NOMO-1 (cell line): ENCODE measurements around the gene C20orf202.

ENCODE experiments used
- DNase-seq, 2 experiments: peaks; one replicate each; lab custom pipeline; 2025; ENCODE audit not compliant: unreplicated experiment in 2 of 2; lab: John Stamatoyannopoulos, UW

Gene C20orf202

GRCh38 chr20:1202762-1203504 lies at the start of gene C20orf202:
TSS of gene C20orf202 (plus strand) at chr20:1203454. CDS start at chr20:1203586, 132 bp downstream.
- no peak for DNase-seq

- no peak for DNase-seq
Measured at GRCh38 chr20:1154226-1154625, 49.0 kb upstream of the C20orf202 start.

- no peak for DNase-seq
Measured at GRCh38 chr20:1154691-1155090, 48.6 kb upstream of the C20orf202 start.

- DNase-seq, result no peak
Measured at GRCh38 chr20:1155342-1155741, 47.9 kb upstream of the C20orf202 start.

GRCh38 chr20:1160496-1160895 lies 42.8 kb upstream of the C20orf202 start:
- DNase-seq, result no peak

- DNase-seq, result no peak
Measured at GRCh38 chr20:1160991-1161390, 42.3 kb upstream of the C20orf202 start.

- DNase-seq, result no peak
Measured at GRCh38 chr20:1163105-1163504, 40.1 kb upstream of the C20orf202 start.

GRCh38 chr20:1163653-1164052 lies 39.6 kb upstream of the C20orf202 start:
- DNase-seq, result no peak

GRCh38 chr20:1164871-1165270 lies 38.4 kb upstream of the C20orf202 start:
- DNase-seq, result no peak

- no peak for DNase-seq
Measured at GRCh38 chr20:1165521-1165920, 37.7 kb upstream of the C20orf202 start.

- no peak for DNase-seq
Measured at GRCh38 chr20:1165941-1166340, 37.3 kb upstream of the C20orf202 start.

- DNase-seq, result no peak
Measured at GRCh38 chr20:1166948-1167720, 36.1 kb upstream of the C20orf202 start.

GRCh38 chr20:1169224-1169623 lies 34.0 kb upstream of the C20orf202 start:
- no peak for DNase-seq

GRCh38 chr20:1171461-1172093 lies 31.7 kb upstream of the C20orf202 start:
- no peak for DNase-seq

- no peak for DNase-seq
Measured at GRCh38 chr20:1173698-1174097, 29.6 kb upstream of the C20orf202 start.

- DNase-seq, result no peak
Measured at GRCh38 chr20:1174787-1175186, 28.5 kb upstream of the C20orf202 start.

- DNase-seq, result no peak
Measured at GRCh38 chr20:1177680-1178079, 25.6 kb upstream of the C20orf202 start.

GRCh38 chr20:1178103-1178502 lies 25.2 kb upstream of the C20orf202 start:
- no peak for DNase-seq

- DNase-seq, result no peak
Measured at GRCh38 chr20:1178623-1179022, 24.6 kb upstream of the C20orf202 start.

GRCh38 chr20:1180949-1181348 lies 22.3 kb upstream of the C20orf202 start:
- no peak for DNase-seq

- DNase-seq, result no peak
Measured at GRCh38 chr20:1182106-1182505, 21.1 kb upstream of the C20orf202 start.

- no peak for DNase-seq
Measured at GRCh38 chr20:1183153-1183552, 20.1 kb upstream of the C20orf202 start.
